HG02623 (cell line): ENCODE data around the gene TRAF3.
A peak's percentile ranks its signal among the peaks of the same experiment; 100 is the strongest.

Experiments used
- ATAC-seq: cut with Tn5 transposase; IDR thresholded peaks from one replicate; pipeline ENCODE4 v1.9.1; 2021; ENCODE audit warnings: moderate library complexity; ENCODE audit not compliant: unreplicated experiment

TRAF3 gene, protein sequence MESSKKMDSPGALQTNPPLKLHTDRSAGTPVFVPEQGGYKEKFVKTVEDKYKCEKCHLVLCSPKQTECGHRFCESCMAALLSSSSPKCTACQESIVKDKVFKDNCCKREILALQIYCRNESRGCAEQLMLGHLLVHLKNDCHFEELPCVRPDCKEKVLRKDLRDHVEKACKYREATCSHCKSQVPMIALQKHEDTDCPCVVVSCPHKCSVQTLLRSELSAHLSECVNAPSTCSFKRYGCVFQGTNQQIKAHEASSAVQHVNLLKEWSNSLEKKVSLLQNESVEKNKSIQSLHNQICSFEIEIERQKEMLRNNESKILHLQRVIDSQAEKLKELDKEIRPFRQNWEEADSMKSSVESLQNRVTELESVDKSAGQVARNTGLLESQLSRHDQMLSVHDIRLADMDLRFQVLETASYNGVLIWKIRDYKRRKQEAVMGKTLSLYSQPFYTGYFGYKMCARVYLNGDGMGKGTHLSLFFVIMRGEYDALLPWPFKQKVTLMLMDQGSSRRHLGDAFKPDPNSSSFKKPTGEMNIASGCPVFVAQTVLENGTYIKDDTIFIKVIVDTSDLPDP

DNA sequence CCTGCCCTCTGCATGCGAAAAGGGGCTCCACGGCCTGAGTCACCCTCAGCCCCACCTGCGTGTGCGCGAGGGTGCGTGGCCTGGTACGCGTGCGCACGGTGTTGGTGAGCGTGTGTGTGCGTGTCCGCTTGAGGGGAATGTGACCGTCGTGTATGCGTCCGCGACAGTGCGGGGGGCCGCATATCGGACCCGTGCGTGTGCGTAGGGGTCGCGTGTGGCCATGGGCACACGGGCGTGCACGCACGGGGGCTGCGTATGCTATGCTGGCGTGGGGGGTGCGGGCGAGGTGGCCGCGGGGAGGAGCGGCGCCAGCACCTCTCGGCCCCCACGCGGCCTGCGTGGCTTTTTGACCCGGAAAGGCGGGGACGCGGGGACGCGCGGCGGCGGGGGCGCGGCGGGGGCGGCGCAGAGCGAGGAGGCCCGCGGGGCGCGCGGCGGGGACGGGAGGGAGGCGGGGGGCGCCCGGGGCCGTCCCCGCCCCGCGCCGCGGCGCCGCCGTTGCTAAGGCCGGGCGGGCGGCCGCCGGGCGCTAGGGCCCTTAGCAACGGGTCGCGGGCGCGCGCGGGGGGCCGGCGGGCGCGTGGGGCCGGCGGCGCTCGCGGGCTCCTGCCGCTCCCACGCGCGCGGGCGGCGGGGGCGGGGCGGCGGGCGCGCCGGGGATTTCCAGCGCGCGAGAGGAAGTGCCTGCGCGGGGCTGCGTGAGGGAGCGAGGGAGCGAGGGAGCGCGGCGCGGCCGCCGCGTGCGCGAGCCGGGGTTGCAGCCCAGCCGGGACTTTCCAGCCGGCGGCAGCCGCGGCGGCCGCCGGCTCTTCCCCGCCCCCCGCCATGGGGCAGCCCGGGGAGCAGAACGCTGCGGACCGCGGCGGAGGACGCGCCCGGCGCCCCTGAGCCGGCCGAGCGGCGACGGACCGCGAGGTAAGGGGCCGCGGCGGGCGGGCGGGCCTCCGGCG is at the start of gene TRAF3:
Gene TRAF3 (plus strand): TSS at position 689 of the 950 bp plus-strand sequence. CDS start 92,753 bp downstream, outside the sequence.
- ATAC-seq: peak; percentile 58

DNA sequence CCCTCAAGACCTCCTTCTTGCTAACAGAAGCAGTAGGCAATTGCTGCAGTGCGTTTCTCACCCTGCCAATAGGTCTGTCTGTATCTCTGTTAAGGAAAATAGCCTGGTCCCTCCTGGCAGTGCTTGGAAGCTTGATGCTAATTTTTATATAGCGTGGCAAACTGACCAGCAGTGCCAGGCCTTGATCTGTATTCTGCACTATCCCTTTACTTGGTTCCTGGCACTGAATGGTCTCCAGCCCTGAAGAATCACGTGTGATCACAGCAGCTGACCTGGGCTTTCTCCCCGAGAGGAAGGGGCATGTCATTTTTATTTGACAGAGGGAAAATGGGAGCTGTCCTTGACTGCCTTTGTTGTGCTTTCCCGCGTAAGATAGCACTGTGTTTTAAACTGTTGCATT is 48.7 kb upstream of the TRAF3 start:
- ATAC-seq: no peak

DNA sequence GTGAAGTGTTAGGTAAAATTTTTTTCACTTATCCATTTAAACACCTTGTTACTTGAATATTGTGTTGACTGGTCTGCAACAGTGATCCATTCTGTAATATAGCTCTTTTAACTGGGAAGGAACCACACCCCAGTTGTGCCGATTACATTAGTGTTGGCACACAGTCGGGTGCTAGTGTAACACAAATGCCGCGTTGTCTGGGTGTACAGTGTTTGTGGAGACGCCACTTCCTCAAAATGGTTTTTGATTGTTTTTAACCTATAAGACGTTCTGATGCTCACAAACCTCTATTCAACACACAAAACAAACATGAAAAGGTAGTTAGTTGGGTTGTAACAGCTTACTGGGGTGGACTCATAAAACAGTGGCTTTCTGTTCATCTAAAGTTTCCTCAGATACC is 48.0 kb upstream of the TRAF3 start:
- no peak for ATAC-seq

DNA sequence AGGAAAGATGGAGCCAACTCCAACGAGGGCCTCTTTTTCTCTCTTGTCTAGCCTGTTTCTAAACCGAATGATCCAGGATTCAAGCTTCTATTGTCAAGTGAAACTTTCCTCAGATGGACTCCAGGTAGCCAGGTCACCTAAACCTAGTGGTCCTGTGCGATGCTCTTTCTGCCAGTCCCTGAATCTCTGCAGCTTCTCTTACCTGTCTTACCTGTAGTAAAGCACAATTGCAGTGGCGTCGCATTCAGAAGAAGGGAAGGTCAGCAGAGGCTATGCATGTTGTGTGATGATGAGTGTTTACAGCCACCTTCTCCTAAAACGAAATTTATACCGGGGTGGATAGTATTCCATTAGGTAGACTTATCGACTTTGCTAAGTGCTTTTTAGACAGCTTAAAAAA is 47.4 kb upstream of the TRAF3 start:
- ATAC-seq: no peak

DNA sequence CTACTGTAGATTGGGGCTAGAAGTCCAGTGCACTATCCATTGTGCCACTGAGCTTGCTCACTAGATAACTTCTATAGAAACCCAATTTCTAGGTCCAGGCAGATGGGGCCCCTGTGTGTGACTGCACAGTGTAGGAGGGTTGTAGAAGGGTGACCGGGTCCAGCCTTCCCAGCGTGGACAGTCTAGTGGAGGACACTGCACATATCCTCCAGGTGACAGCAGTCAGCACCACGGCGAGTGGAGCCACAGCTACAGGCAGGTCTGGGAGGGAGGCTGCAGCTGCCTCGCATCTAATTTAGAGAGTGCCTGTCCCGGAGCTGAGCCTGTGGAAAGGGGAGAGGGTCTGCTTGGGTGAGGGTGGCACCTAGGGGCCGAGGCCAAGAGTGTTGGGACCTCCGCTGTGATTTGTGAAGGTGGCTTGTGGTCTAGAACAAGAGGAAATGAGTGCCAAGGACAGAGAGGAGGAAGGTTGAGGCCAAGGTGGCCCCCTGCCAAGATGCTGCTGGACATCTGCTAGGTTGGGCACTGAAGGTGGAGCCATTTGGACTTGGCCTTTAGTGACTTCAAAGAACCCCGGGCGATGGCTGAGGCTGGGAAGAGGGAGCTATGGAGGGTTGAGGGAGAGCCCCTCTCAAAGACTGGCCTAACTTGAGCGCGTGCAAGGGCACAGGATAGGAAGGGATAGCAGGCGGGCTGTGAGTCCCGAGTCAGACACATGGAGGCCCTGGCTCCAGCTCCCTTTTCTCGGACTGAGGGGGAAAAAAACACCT is 46.0 kb upstream of the TRAF3 start:
- ATAC-seq: no peak

DNA sequence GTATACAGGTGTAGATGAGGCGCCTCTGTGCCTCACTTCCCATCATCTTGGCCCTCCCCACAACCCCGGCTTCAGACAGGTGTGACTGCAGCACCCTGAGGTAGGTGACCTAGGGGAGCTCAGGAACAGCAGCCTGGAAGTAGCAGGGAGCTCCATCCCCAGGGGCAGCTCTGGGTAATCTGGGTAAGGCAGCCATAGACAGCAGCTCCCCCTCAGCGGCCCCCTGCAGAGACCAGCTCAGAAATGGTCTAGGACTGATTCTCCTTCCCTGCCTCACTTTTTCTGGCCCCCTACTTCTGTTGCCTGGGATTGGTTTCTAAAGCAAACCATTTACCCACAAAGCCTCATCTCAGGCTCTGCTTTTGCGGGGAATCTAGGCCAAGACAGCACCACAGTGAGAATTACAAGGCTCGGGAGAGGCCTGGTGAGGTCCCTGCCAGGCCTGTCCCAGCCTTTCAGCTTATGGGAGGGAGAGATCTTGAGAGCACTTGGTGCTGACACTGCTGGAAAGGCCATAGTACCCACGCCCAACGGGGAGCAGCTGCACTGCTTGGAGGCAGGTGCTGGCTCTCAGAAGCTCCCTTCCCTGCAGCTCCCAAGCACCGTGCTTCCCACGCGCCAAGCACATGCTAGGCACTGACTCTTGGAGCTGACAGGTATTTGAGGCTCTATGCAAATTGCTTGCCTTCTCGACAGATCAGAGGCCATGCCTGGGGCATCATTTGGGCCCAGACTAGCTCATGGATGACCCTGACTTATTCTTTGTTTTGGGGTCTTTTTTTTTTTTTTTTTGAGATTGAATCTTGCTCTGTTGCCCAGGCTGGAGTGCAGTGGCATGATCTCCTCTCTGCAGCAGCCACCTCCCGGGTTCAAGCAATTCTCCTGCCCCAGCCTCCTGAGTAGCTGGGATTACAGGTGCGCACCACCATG is 45.1 kb upstream of the TRAF3 start:
- ATAC-seq: no peak

DNA sequence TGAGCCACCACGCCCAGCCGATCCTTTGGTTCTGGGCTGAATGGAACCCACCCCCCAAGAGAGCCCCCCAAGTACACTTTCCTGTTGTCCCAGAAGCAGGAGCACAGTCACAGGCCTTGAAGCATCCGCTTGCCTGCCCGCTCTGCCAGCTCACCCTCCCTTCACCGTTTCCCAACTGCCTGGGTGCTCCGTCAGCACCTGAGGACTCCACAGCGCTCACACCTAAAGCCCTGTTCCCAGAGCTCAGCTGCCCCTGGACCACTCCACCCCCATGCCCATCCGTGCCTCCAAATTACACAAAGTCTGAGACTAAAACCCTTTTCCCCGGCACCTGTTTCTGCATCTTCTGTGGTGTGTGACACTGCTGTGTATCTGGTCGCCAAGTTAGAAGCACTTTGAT is 44.3 kb upstream of the TRAF3 start:
- ATAC-seq: no peak

DNA sequence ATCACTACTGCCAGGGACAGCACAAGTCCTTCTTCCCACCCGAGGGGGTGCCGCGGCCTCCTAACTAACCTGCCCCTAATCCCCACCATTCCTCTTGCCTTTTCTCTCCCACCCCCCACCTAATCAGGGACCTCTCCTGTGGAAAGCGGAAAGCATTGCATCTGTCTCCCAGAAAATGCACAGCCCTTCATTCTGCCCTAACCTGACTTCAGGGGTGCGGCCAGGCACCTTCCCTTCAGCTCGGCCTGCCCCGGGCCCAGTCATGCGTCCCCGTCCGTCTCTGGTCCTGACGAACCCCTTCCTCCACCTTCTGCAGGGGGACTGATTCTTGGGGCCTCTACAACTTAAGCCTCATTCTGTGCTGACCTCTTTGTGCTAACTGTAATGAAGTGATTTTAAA is 43.9 kb upstream of the TRAF3 start:
- no peak for ATAC-seq

DNA sequence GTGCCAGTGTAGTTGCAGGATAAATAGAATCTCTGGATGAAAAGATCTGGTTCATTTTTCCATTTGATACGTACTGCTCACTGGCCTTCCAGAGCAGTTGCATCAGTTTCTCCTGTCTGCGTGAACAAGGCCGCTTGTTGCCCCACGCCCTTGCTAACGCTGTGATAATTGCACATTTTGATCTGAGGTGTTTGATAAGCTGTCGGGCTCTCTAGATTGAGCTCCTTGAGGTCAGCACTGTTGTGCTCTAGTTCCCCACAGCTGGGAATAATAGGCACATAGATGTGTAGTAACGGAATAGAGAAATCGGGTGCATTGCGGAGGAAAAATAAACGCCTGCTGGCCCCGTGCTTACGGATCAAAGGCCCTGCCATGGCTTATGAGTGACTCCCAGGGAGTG is 42.8 kb upstream of the TRAF3 start:
- ATAC-seq: no peak

DNA sequence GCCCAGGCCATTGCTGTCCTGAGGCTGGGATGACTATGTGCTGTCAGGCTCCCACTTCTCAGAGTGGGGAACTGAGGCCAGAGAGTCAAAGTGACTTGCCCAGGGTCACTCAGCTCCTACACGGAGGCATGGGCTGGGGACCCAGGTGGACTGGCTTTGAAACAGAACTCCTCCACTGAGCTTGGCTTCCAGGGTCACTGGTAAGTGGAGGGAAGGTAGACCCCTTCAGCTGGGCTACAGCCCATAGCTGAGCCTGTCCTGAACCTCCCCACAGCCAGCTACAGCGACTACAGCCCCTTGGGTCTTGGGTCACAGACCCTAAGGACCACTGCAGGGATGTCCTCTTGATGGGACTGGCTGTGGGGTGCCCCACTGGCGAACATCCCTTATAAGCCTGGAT is 40.3 kb upstream of the TRAF3 start:
- no peak for ATAC-seq

DNA sequence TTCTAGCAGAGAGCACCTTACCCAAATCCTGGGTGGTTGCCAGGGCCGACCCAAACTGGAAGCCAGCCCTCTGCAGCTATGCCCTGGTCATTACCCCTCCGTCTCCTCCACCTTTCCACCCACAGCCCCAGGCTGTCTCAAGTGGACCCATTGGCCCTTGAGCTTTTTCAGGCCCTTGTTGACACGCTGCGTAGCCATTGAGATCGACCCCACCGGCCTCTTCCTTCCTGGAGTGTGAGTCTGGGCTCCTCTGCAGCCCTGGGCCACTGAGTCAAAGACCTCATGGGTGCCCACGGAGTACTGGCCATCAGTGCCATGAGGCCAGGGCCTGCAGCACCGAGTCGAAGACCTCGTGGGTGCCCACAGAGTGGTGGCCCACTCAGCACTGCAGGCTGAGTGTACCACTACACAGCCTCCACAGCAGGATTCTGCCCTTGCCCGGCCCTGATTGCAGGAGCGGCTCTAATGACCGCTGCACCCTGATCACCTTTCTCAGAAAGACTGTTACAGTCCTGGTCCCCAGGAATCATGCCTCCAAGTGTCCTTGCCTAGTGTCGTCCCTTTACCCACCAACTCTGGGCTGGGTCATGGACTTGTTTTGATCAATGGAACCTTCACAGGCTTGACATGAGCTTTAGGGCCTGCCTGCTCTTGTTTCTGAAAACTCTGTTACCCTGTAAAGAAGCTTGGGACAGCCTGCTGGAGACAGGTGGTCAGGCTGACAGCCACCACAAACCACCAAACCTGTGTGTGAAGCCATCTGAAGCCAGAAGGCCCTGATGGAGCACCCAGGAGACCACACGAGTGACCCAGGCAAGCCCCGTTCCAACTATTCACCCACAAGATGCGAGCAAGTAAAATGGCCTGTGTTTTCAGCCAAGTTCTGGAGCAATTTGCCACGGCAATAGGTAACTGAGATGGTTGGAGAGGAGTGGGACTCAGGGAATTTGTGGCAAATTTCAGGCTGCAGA is 39.6 kb upstream of the TRAF3 start:
- ATAC-seq: no peak

DNA sequence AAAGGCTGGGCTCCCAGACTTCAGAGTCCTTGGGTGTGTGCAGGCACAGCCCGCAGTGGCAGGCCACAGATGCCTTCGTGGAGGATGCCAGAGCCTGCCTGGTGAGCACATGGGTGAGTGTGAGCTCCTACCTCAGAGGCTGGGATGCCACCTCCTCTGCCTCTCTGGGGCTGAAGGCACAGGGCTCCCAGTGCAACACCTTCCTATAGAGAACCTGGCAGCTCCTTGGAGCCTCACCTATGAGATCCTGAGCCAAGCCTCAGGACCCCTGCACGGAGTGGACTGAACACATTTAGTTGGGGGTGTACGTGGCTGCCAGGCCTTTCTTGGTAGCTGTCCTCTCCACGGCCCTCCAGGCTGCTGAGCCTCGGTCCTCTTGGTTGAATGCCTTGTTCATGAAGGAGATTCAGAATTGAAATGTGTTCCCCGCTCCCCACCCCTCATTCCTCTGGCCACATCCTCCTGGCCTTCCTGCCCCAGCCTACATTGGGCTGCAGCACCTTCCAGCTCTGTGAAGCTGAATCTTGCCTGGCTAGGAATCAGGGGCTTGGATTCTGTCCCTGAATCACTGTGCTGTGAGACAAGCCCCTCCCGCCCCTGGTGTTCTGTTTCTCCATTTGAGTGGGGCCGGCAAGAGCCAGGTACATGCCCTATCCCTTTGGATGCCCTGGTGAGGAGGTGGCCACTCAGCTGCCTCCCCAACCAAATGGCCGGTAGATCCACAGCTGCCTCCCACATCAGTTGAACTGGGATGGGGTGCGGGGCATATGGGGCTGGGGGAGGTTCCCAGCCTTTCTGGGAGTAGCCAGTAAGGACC is 38.7 kb upstream of the TRAF3 start:
- no peak for ATAC-seq

DNA sequence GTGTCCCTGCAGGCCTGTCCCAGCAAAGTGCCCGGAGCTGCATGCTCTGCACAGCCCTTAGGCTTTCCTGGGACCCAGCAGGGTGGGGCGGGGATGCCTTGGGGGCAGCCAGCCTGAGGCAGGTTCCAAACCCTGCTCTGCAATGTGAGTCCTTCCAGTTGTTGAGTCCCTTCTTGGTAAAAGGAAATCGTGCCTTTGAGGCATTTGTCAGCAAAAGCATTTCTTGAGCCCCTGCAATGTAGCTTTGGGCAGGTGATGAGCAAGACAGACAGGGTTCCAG is 38.1 kb upstream of the TRAF3 start:
- no peak for ATAC-seq

DNA sequence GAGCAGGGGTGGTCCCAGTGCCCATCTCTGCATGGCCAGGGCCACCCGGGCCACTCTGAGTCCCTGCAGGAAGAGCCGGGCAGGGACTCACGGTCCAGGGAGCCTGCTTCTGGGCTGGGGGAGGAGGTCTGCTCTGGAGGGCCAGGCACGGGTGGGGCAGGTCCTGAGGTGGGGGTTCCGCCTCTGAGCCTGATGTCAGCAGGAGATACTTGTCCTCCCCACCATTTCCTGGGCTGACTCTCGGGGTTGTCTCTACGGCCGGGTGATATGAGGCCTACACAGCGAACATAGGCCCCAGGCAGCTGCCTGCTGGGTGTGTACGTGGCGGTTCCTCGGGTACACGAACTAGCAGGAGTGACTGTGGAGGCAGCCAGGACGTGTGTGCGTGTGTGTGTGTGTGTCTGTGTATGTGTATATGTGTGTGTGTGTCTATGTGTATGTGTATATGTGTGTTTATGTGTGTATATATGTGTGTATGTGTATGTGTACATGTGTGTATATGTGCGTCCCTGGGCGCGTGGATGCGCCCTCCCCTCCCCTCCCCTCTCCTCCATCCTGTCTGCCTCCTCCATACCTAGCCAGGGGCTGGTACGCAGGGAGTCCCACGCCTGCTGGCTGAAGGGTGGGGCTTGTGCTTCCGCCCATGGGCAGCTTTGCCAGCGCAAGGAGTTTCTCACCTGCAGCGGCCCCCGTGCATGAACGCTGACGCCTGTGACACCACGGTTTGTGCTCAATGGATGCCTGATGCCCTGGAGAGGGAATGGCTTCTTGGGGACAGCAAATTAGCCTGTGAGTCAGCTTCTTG is 30.4 kb upstream of the TRAF3 start:
- no peak for ATAC-seq

DNA sequence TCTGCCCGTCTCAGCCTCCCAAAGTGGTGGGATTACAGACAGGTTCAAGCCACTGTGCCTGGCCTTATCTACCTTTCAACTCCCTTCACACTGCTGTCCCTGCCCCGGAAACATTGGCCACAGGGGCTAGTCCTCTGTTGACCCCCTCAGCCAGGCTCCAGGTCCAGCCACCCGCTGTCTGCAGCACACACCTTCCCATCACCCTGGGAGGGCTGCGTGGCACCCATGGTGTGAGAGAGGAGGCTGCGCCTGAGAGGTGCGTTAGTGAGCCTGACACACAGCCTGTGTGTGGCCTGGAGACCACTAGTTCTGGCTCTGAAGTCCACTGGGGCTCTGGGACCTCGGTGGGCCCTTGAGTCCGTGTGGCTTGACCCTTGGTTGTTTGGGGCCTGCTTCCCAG is 28.4 kb upstream of the TRAF3 start:
- no peak for ATAC-seq

DNA sequence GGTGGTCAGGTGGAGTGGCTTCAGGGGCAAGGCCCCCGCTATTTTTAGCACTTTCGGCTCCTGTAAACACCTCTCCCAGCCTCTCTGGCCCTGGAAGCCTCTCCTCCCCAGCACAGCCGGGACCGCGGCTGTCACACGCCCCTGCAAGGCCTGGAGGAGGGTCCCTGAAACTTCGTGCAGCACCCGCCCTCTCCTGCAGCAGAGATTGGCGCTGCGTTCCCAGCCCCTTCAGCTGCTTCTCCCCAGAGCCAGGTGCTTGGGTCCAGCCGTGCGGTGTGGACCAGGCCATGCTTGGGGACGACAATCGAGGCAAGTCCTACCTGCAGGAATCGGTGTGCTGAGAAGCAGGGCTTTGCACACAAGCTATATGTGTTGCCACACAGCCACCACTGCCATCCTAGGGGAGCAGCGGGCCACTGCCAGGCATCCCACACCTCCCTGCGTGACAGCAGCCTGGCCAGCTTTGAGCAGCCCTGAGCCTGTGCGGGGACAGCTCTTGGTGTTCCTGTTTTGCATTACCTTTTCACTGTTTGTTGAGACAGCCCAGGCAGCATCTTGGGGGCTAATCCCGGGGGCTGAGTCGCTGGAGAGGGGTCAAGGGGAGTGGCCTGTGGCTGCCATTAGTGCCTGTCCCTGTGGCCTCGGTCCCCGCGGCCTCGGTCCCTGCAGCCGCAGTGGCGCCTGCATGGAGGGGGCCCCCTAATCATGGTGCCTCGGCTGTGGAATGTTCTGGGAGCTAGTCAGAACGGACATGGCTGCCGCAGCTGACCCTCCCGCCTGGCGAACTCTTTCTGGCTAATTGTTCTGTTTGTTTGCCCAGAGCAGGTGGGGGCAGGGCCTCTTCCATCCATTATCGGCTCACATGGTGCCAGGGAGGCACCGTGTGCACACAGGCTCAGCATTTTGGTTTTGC is 27.6 kb upstream of the TRAF3 start:
- no peak for ATAC-seq
